Smooth muscle cell (in vitro differentiated cells): Measurements from ENCODE around the gene CRAMP1. TPM values are rescaled to one million over a fixed set of nuclear protein-coding genes. Genes with fewer than 3 reads are reported as not detected.
A peak's percentile ranks its signal among the peaks of the same experiment; 100 is the strongest.

Experiments used
- DNase-seq: peaks from one replicate; lab custom pipeline; 2025; ENCODE audit not compliant: unreplicated experiment; lab: John Stamatoyannopoulos, UW
- H2AFZ ChIP-seq: fragments of 200-600 bp; sonication (generic); 2 replicates; pipeline ENCODE4 v1.6.0; 2016; ENCODE audit warnings: antibody characterized with exemption, low read depth, mild to moderate bottlenecking
- H3F3A ChIP-seq: fragments of 200-600 bp; sonication (generic); 2 replicates; pipeline ENCODE4 v1.6.0; 2017; ENCODE audit warnings: antibody characterized with exemption, low read depth
- H3K27ac ChIP-seq: fragments of 200-600 bp; sonication (generic); 2 replicates; pipeline ENCODE4 v1.5.1; 2016; ENCODE audit warnings: low read depth, mild to moderate bottlenecking
- H3K27me3 ChIP-seq: fragments of 200-600 bp; sonication (generic); 2 replicates; pipeline ENCODE4 v1.6.1; 2016; ENCODE audit warnings: low read depth, mild to moderate bottlenecking
- H3K36me3 ChIP-seq: fragments of 200-600 bp; sonication (generic); 2 replicates; pipeline ENCODE4 v1.5.1; 2016; ENCODE audit warnings: low read depth
- H3K4me1 ChIP-seq: fragments of 200-600 bp; sonication (generic); 2 replicates; pipeline ENCODE4 v1.5.1; 2016; ENCODE audit warnings: low read depth
- H3K4me2 ChIP-seq: fragments of 200-600 bp; sonication (generic); 2 replicates; pipeline ENCODE4 v1.6.0; 2016; ENCODE audit warnings: mild to moderate bottlenecking
- H3K4me3 ChIP-seq: fragments of 200-600 bp; sonication (generic); 2 replicates; pipeline ENCODE4 v1.5.1; 2016; ENCODE audit warnings: mild to moderate bottlenecking
- H3K79me2 ChIP-seq: fragments of 200-600 bp; sonication (generic); 2 replicates; pipeline ENCODE4 v1.6.0; 2016; ENCODE audit warnings: low read depth, mild to moderate bottlenecking
- H3K9ac ChIP-seq: fragments of 200-600 bp; sonication (generic); 2 replicates; pipeline ENCODE4 v1.6.0; 2016; ENCODE audit warnings: low read depth
- H3K9me3 ChIP-seq: fragments of 200-600 bp; sonication (generic); replicated peaks from 2 replicates; pipeline ENCODE4 v1.5.1; 2016; ENCODE audit warnings: low read depth
- H4K20me1 ChIP-seq: fragments of 200-600 bp; sonication (generic); 2 replicates; pipeline ENCODE4 v1.6.0; 2016; ENCODE audit warnings: low read depth
- CTCF ChIP-seq: fragments of 200-600 bp; sonication (generic); IDR thresholded peaks from 2 replicates; pipeline ENCODE4 v1.5.1; 2017; ENCODE audit warnings: borderline replicate concordance, mild to moderate bottlenecking, antibody characterized with exemption; ENCODE audit not compliant: insufficient read depth, poor library complexity, severe bottlenecking
- WGBS: methylation state at CpG from one replicate; pipeline ENCODE4 v1.1.7; 2016; ENCODE audit warnings: low lambda C conversion rate; 5-methylcytosine and 5-hydroxymethylcytosine counted together
- polyA plus RNA-seq: library from polyadenylated mRNA; unstranded; fragments of >200 nt; fragmentation: Nextera tagmentation; extraction: Ambion mirVana; gene quantifications from 2 replicates; pipeline ENCODE4 v1.2.1, GENCODE V29; 2016
- total RNA-seq: library from RNA; depleted of rRNA; stranded (reverse); fragments of >200 nt; gene quantifications from 2 replicates; pipeline ENCODE4 v1.2.3, GENCODE V29; 2014

Gene CRAMP1
- total and polyA plus RNA-seq, 2 experiments from 2014 or later, result 7.9 to 16.5 TPM

- Histone ChIP-seq H2AFZ (no peak overlapping the region), H3K36me3 (no peaks in the 10 kb centered on the region), H3F3A (no peaks in the 10 kb centered on the region), H3K4me1 (no peaks in the 10 kb centered on the region), H3K79me2 (peaks cover 4% of the 10 kb centered on the region), H3K9ac (no peak overlapping the region), H3K27ac (no peak overlapping the region), H4K20me1 (peaks cover 9% of the 10 kb centered on the region), H3K4me2 (no peak overlapping the region), H3K9me3 (no peaks in the 10 kb centered on the region), H3K4me3 (no peak overlapping the region), H3K27me3 (no peaks in the 10 kb centered on the region)
- DNase-seq, result no peak
- no peak for TF ChIP-seq CTCF
- 96% methylated on average over 26 of the region's 26 CpGs for WGBS
Measured at GRCh38 chr16:1673424-1674151, 61.4 kb downstream of the CRAMP1 start.

GRCh38 chr16:1674306-1674705 is 62.1 kb downstream of the CRAMP1 start:
- Histone ChIP-seq H4K20me1 (peaks cover 13% of the 10 kb centered on the region), H3K4me1 (peaks cover 4% of the 10 kb centered on the region), H3K9me3 (no peaks in the 10 kb centered on the region), H3K27me3 (no peaks in the 10 kb centered on the region), H3F3A (no peaks in the 10 kb centered on the region), H3K36me3 (no peaks in the 10 kb centered on the region), H3K4me2 (no peak overlapping the region), H3K4me3 (no peak overlapping the region), H3K27ac (peak overlapping the region; percentile 61), H3K9ac (no peak overlapping the region), H3K79me2 (peaks cover 11% of the 10 kb centered on the region), H2AFZ (no peak overlapping the region)
- no peak for TF ChIP-seq CTCF
- 93% methylated on average over 7 of the region's 7 CpGs for WGBS
- DNase-seq, result no peak

- Histone ChIP-seq H4K20me1 (peaks cover 17% of the 10 kb centered on the region), H3K4me1 (peaks cover 6% of the 10 kb centered on the region), H2AFZ (no peak overlapping the region), H3K9ac (no peak overlapping the region), H3K9me3 (no peaks in the 10 kb centered on the region), H3K36me3 (no peaks in the 10 kb centered on the region), H3K79me2 (peaks cover 18% of the 10 kb centered on the region), H3K27ac (peak overlapping the region; percentile 61), H3F3A (no peaks in the 10 kb centered on the region), H3K4me2 (peak overlapping the region; percentile 54), H3K27me3 (no peaks in the 10 kb centered on the region), H3K4me3 (no peak overlapping the region)
- TF ChIP-seq CTCF, result no peak
- WGBS, result 54% methylated on average over 19 of the region's 19 CpGs
- no peak for DNase-seq
Measured at GRCh38 chr16:1674751-1675664, 62.8 kb downstream of the CRAMP1 start.
